GM12874 (cell line): ENCODE results near the gene ECE2.

Experiments
- TF ChIP-seq, protein P1 (sequence below): IDR thresholded peaks from 2 replicates; pipeline ENCODE4 v1.5.1; 2011; ENCODE audit warnings: low read depth, mild to moderate bottlenecking, control low read depth, low read length, moderate library complexity; ENCODE audit not compliant: insufficient read depth

The ECE2 gene

DNA sequence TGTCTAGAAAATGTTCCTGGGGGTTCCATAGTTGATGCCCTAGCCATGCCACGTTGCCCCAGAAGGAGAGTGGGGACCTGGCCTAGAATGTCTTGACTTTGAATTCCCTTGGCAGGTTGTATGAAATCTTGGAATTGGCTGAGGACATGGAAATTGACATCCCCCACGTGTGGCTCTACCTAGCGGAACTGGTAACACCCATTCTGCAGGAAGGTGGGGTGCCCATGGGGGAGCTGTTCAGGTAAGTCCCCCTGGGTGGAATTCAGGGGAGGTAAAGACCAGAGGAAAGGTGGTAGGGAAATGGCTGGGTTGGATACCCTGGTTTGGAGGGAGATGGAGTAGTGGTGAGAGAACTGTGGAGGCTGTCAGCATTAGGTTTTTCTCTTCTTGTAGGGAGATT, 52.7 kb downstream of the ECE2 start:
- TF ChIP-seq, protein P1, sequence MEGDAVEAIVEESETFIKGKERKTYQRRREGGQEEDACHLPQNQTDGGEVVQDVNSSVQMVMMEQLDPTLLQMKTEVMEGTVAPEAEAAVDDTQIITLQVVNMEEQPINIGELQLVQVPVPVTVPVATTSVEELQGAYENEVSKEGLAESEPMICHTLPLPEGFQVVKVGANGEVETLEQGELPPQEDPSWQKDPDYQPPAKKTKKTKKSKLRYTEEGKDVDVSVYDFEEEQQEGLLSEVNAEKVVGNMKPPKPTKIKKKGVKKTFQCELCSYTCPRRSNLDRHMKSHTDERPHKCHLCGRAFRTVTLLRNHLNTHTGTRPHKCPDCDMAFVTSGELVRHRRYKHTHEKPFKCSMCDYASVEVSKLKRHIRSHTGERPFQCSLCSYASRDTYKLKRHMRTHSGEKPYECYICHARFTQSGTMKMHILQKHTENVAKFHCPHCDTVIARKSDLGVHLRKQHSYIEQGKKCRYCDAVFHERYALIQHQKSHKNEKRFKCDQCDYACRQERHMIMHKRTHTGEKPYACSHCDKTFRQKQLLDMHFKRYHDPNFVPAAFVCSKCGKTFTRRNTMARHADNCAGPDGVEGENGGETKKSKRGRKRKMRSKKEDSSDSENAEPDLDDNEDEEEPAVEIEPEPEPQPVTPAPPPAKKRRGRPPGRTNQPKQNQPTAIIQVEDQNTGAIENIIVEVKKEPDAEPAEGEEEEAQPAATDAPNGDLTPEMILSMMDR = no peak

DNA sequence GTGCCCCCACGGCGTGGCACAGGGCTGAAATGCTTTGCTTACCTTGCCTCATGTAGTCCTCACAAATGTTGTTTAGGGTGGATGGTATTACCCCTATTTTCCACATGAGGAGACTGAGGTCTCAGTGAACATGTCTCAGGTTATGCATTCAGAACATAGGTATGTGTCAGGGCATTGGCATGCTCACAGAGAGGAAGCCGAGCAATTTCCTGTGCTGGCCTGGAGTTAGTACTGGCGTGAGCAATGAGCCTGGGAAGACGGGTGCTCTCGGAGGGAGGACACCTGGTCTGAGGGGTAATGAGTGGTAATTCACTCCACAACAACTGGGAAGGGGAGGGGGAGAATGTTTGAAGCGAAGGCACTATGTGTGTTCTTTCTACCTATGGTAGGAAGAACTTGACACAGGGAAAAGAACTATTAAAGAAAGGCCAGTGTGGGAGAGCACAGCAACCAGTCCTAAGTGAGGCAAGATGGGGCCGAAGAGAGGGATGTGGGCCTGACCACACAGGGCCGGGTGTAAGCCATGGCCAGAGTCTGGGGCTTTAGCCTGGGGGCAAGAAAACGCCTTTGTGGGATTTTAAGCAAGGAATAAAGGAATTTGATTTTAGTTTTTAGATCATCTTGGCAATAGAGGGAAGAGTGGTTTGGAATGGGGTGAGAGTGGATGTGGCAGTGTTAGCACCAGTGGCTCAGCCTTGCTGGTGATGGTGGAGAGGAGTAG, 56.7 kb downstream of the ECE2 start:
- TF ChIP-seq, protein P1 = no peak

DNA sequence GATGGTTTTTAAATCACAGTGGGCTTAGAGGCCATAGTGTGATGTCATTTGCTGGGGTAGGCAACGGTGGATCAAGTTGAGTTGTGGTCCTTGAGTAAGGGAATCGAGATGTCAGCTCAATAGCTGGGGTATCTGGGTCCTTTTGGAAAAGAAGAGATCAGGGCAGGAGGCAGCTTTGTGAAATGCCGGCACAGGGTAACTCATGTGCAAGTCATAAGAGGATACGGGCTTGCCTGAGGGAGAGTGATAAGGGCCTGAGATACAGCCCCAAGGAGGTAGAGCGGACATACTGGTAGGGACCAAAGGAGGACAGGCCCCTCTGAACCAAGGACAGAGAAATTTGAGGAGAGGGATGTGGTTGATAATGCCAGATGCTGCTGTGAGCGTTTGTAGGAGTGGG, 57.4 kb downstream of the ECE2 start:
- TF ChIP-seq, protein P1 = no peak

DNA sequence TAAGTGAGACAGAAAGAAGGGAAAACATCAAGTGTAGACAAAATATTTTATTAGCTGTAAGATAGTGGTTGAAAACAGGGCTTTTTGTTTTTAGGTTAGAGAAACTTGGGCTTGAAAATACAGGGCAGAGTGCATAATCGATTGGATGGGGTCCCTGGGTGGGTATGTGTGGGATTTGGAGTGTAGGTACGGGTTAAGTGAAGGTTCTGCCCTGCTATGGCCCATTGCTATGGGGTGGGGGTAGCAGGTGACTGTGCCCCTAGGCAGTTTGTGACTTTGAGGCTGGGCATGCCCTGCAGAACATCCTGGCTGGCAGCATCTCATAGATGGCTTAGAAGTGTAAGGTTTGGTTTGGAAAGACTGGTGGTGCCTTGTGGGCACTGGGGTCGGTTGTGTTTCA, 57.9 kb downstream of the ECE2 start:
- TF ChIP-seq, protein P1 = no peak

DNA sequence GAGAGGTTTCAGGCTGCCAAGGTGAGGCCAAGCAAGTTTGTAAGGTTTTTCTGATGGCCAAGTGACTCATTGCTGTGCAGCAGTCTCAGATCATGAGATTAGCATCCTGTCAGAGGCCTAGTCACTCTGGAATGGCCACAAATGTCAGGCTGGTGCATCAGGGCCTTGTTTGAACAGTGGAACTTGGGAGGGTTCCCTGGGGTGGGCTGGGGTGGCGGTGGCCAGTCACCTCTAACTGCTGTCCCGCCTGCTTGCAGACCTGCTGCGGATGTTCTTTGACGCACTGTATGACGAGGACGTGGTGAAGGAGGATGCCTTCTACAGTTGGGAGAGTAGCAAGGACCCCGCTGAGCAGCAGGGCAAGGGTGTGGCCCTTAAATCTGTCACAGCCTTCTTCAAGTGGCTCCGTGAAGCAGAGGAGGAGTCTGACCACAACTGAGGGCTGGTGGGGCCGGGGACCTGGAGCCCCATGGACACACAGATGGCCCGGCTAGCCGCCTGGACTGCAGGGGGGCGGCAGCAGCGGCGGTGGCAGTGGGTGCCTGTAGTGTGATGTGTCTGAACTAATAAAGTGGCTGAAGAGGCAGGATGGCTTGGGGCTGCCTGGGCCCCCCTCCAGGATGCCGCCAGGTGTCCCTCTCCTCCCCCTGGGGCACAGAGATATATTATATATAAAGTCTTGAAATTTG, 58.8 kb downstream of the ECE2 start:
- TF ChIP-seq, protein P1 = no peak

DNA sequence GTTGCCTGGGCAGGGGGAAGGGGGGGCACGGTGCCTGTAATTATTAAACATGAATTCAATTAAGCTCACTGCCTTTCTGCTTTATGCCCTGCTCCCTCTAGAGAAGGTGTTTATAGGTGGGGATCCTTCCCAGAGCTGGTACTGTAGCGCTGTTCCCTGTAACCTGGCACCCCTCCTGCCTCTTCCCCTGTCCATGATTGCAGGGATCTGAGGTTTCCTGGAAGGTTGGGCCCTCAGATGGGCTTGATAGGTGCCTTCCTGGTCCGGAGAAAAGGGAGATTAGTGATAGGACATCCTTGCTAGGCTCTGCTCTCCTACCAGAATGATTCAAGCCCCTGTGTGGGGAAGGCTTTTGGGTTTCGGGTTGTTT, 59.5 kb downstream of the ECE2 start:
- TF ChIP-seq, protein P1 = no peak

DNA sequence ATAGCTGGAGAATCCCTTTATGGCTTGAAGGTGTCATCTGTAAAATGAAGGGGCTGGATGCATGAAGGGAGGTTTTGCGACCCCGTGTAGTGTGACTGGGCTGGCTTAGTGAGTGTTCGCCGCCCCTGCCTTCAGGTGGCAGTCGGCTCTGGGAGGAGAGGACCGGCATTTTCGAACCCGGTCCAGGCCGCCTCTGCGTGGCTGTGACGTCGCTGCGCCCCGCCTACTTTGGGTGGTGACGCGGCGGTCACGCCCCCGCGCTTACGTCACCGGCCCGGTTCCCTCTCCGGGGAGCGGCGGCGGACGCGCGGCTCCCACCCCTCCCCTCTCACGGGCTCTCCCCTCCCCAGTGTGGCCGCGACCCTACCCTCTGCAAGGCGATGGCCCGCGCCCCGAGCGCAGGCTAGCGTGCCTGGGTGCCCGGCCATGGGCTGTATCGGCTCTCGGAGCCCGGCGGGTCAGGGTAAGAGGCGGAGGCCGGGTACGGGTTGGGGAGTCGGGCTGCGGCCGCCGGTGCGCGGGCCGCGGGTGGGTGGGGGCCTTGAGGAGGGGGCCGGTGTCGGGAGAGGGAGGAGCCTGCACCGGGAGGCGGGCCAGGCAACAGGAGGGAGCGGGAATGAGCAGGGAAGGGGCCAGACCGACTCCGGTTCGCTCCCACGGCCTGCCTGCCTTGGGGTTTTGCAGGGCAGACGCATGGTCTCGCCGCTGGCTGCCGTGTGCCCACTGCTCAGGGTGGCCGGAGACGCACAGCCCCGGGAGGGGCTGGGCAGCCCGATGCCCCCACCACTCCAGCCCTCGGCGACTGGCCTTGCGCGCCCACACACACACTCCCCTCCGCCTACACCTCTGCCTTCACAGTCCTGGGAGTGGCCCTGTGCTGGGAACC, 60.1 kb downstream of the ECE2 start:
- TF ChIP-seq, protein P1 = no peak
